ENCODE results near the gene CR1.
"Not testable (repeated sequence)": the region's sequence is repeated elsewhere in the genome, so short reads cannot be mapped to it uniquely, and the experiment has no call there.

The CR1 gene

GRCh38 chr1:207669528-207670009 is 173.6 kb downstream of the CR1 start:
- in situ Hi-C loops (cut with MboI; ENCODE audit: low sequenced_read_pairs) = no loop called here

- in situ Hi-C loops (cut with MboI; ENCODE audit: low sequenced_read_pairs) = no loop called here
Observed at GRCh38 chr1:207670192-207670591, 174.2 kb downstream of the CR1 start.

DNA sequence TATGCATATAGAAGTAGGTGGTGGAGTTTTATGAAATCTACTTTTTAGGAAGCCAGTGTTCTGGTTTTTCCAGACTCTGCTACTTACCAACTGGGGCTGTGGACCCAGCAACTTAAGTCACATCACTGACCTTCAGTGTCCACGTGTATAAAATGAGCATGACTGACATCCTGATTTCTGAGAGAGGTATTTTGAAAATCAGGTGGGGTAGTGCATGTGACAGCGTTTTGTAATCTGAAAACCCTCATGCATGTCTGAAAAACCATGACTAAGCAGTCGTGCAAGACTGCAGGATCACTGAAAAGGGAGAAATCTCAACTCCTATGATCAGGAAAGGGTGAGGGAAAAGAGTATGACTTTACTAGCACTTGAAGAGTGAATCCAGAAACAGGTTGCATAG is 175.0 kb downstream of the CR1 start:
- in situ Hi-C loops (cut with MboI; ENCODE audit: low sequenced_read_pairs) = no loop called here

- in situ Hi-C loops (cut with MboI; ENCODE audit: low sequenced_read_pairs) = no loop called here
Observed at GRCh38 chr1:207672522-207673130, 176.7 kb downstream of the CR1 start.

- in situ Hi-C loops (cut with MboI; ENCODE audit: low sequenced_read_pairs) = no loop called here
Observed at GRCh38 chr1:207673399-207673798, 177.4 kb downstream of the CR1 start.

- in situ Hi-C loops (cut with MboI; ENCODE audit: low sequenced_read_pairs) = no loop called here
Observed at GRCh38 chr1:207676153-207676552, 180.2 kb downstream of the CR1 start.

GRCh38 chr1:207680590-207681388 is 184.8 kb downstream of the CR1 start:
- in situ Hi-C loops (cut with MboI; ENCODE audit: low sequenced_read_pairs) = not testable (repeated sequence)

- in situ Hi-C loops (cut with MboI; ENCODE audit: low sequenced_read_pairs) = not testable (repeated sequence)
Observed at GRCh38 chr1:207682872-207683434, 187.0 kb downstream of the CR1 start.

DNA sequence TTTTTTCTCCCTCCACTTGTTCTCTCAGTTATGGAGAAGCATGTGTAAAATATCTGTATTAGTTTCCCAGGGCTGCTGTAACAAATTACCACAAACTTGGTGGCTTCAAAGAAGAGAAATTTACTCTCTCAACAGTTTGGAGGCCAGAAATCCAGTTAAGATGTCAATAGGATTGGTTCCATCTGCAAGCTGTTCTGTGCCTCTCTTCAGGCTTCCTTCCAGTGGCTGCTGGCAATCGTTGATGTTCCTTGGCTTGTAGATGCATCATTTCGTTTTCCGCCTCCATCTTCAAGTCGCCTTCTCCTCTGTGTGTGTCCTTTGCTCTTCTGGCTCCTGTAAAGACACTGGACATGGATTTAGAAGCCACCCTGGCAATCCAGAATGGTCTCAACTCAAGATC is 194.6 kb downstream of the CR1 start:
- in situ Hi-C loops (cut with MboI; ENCODE audit: low sequenced_read_pairs) = not testable (repeated sequence)

DNA sequence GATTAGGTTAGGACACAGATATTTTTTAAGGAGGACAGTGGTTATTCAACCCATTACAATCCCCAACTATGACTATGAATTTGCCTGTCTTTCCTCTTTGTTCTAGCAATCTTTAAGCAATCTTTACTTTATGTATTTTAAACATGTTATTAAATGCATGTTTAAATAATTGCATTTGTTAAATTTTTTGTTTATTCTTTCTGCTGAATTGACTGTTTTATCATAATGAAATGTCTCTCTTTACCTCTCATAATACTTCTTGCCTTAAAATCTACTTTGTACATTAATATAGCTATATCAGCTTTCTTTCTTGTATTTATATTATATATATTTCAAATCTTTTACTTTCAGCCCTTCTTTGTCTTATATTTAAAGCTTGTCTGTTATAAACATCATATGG is 195.1 kb downstream of the CR1 start:
- in situ Hi-C loops (cut with MboI; ENCODE audit: low sequenced_read_pairs) = no loop called here

All from HL-60/S4 treated with retinoic acid at 250 ng/mL for 4 days and 3 days (cell line).